H1 (cell line): Measurements from ENCODE around the gene DIDO1. TPM values are rescaled to one million over a fixed set of nuclear protein-coding genes. Genes with fewer than 3 reads are reported as not detected.

Experiments used
- CTCF ChIA-PET: fragments of 300-600 bp; sonication (Branson Sonifier 250); formaldehyde crosslinking; loops from one replicate; lab custom pipeline; 2021; ENCODE audit not compliant: partially characterized antibody; lab: Charles Lee
- POLR2A ChIA-PET: fragments of 300-600 bp; sonication (Branson Sonifier 250); formaldehyde crosslinking; loops from one replicate; lab custom pipeline; 2021; ENCODE audit warnings: inconsistent platforms; ENCODE audit not compliant: partially characterized antibody; lab: Charles Lee
- DNase-seq, 2 experiments: peaks; one replicate each; pipeline versions ENCODE4 v3.0.0 to v3.0.0-alpha.2; 2010 to 2022; ENCODE audit warnings: low spot score in 2 of 2, low read depth in 1 of 2, mixed read lengths in 1 of 2
- FAIRE-seq: peaks from 2 replicates; lab custom pipeline; 2011; peaks lifted over from hg19 to GRCh38; lab: Jason Lieb, UNC
- H2AFZ ChIP-seq: 2 replicates; pipeline ENCODE4 v1.8.1; 2012; ENCODE audit warnings: low read length, inconsistent platforms
- H2AK5ac ChIP-seq: 2 replicates; pipeline ENCODE4 v1.6.1; 2013; ENCODE audit warnings: low read depth, low read length
- H2BK120ac ChIP-seq: replicated peaks from 2 replicates; pipeline ENCODE3; 2013; ENCODE audit warnings: low read depth, low read length, inconsistent platforms
- H2BK12ac ChIP-seq: 2 replicates; pipeline ENCODE4 v1.6.1; 2013; ENCODE audit warnings: low read depth, low read length
- H2BK15ac ChIP-seq: 2 replicates; pipeline ENCODE4 v1.6.1; 2013; ENCODE audit warnings: low read length
- H2BK20ac ChIP-seq: 2 replicates; pipeline ENCODE4 v1.6.1; 2013; ENCODE audit warnings: low read length
- H2BK5ac ChIP-seq: 2 replicates; pipeline ENCODE4 v1.6.1; 2013; ENCODE audit warnings: low read depth, low read length
- H3K14ac ChIP-seq: 2 replicates; pipeline ENCODE4 v1.6.1; 2013; ENCODE audit warnings: inconsistent platforms; ENCODE audit not compliant: insufficient read length
- H3K18ac ChIP-seq: 2 replicates; pipeline ENCODE4 v1.6.1; 2013; ENCODE audit warnings: low read length; ENCODE audit errors: extremely low read depth
- H3K23ac ChIP-seq: 2 replicates; pipeline ENCODE4 v1.6.1; 2013; ENCODE audit warnings: inconsistent platforms; ENCODE audit not compliant: insufficient read length
- H3K23me2 ChIP-seq: 2 replicates; pipeline ENCODE4 v1.6.1; 2013; ENCODE audit warnings: low read depth, low read length
- H3K27ac ChIP-seq: 2 replicates; pipeline ENCODE4 v1.6.1; 2011; ENCODE audit warnings: low read depth, low read length, inconsistent platforms
- H3K27me3 ChIP-seq, 4 experiments: replicated peaks in 1 of 4; 1 replicate in 1 of 4; 2 replicates in 3 of 4; pipeline versions ENCODE4 v1.6.1 to v1.8.1; 2011 to 2013; ENCODE audit warnings: low read length in 3 of 4, mild to moderate bottlenecking in 3 of 4, inconsistent platforms in 2 of 4, mixed read lengths in 2 of 4, moderate library complexity in 1 of 4; ENCODE audit not compliant: control insufficient read depth in 3 of 4, insufficient read depth in 3 of 4; ENCODE audit errors: extremely low read depth in 1 of 4
- H3K36me3 ChIP-seq, 4 experiments: 2 replicates each; pipeline versions ENCODE4 v1.6.1 to v1.8.1; 2011 to 2013; ENCODE audit warnings: mild to moderate bottlenecking in 4 of 4, low read length in 3 of 4, moderate library complexity in 2 of 4, control low read depth in 1 of 4, inconsistent platforms in 1 of 4; ENCODE audit not compliant: insufficient read depth in 4 of 4, control insufficient read depth in 2 of 4
- H3K4ac ChIP-seq: replicated peaks from 2 replicates; pipeline ENCODE3; 2013; ENCODE audit warnings: low read length, low read depth, mixed read lengths, inconsistent platforms; ENCODE audit not compliant: insufficient read length
- H3K4me1 ChIP-seq, 4 experiments: replicated peaks in 1 of 4; 1 replicate in 1 of 4; 2 replicates in 3 of 4; pipeline versions ENCODE4 v1.6.1 to v1.8.1; 2011 to 2013; ENCODE audit warnings: low read length in 3 of 4, inconsistent platforms in 2 of 4, mixed read lengths in 1 of 4; ENCODE audit not compliant: insufficient read depth in 4 of 4, control insufficient read depth in 3 of 4
- H3K4me2 ChIP-seq, 2 experiments: 2 replicates each; pipeline versions ENCODE4 v1.6.1 to v1.8.1; 2011 to 2013; ENCODE audit warnings: low read depth in 2 of 2, low read length in 2 of 2, control low read depth in 1 of 2, inconsistent platforms in 1 of 2, mild to moderate bottlenecking in 1 of 2; ENCODE audit not compliant: insufficient read depth in 1 of 2
- H3K4me3 ChIP-seq, 4 experiments: fragments of 200-600, 300-600 bp in 1 of 4; sonication (generic), shearing (Covaris generic), sonication (Bioruptor Twin) in 1 of 4; 2 replicates each; pipeline versions ENCODE4 v1.5.1 to v1.8.1; 2011 to 2016; ENCODE audit warnings: low read length in 4 of 4, low read depth in 3 of 4, control low read depth in 2 of 4, inconsistent platforms in 2 of 4, mild to moderate bottlenecking in 2 of 4, mixed read lengths in 1 of 4, moderate library complexity in 1 of 4; ENCODE audit not compliant: insufficient read depth in 2 of 4; ENCODE audit errors: extremely low read depth in 1 of 4
- H3K56ac ChIP-seq: replicated peaks from 2 replicates; pipeline ENCODE3; 2013; ENCODE audit warnings: low read depth, mild to moderate bottlenecking, mixed read lengths, low read length, inconsistent platforms; ENCODE audit not compliant: insufficient read length
- H3K79me1 ChIP-seq: 2 replicates; pipeline ENCODE4 v1.6.1; 2013; ENCODE audit warnings: low read depth, low read length, control low read depth
- H3K79me2 ChIP-seq, 2 experiments: 2 replicates each; pipeline versions ENCODE4 v1.6.1 to v1.8.1; 2012 to 2013; ENCODE audit warnings: low read length in 2 of 2, mild to moderate bottlenecking in 2 of 2, inconsistent platforms in 1 of 2; ENCODE audit not compliant: insufficient read depth in 2 of 2, control insufficient read depth in 1 of 2
- H3K9ac ChIP-seq, 4 experiments: replicated peaks in 1 of 4; 1 replicate in 1 of 4; 2 replicates in 3 of 4; pipeline versions ENCODE4 v1.6.1 to v1.8.1; 2011 to 2013; ENCODE audit warnings: low read depth in 3 of 4, low read length in 3 of 4, control low read depth in 2 of 4, mild to moderate bottlenecking in 2 of 4, moderate library complexity in 2 of 4, inconsistent platforms in 1 of 4; ENCODE audit errors: extremely low read depth in 1 of 4
- H3K9me3 ChIP-seq, 2 experiments: 2 replicates each; pipeline versions ENCODE4 v1.6.1 to v1.8.1; 2012 to 2013; ENCODE audit warnings: mild to moderate bottlenecking in 2 of 2, moderate library complexity in 2 of 2, control low read depth in 1 of 2, inconsistent platforms in 1 of 2, low read depth in 1 of 2, low read length in 1 of 2, mixed read lengths in 1 of 2; ENCODE audit not compliant: insufficient read depth in 2 of 2
- H4K20me1 ChIP-seq, 2 experiments: replicated peaks in 1 of 2; 2 replicates each; pipeline versions ENCODE3 to v1.8.1; 2011 to 2013; ENCODE audit warnings: inconsistent platforms in 2 of 2, low read length in 2 of 2, mild to moderate bottlenecking in 1 of 2; ENCODE audit not compliant: insufficient read depth in 2 of 2, control insufficient read depth in 1 of 2
- H4K5ac ChIP-seq: 2 replicates; pipeline ENCODE4 v1.6.1; 2013; ENCODE audit warnings: low read length, low read depth, mixed read lengths, inconsistent platforms; ENCODE audit not compliant: insufficient read length
- H4K8ac ChIP-seq: 2 replicates; pipeline ENCODE4 v1.8.0; 2013; ENCODE audit warnings: mild to moderate bottlenecking, moderate library complexity, low read length, inconsistent platforms; ENCODE audit not compliant: insufficient read depth; ENCODE audit errors: extremely low read depth
- H4K91ac ChIP-seq: replicated peaks from 2 replicates; pipeline ENCODE3; 2013; ENCODE audit warnings: low read length, mixed read lengths, inconsistent platforms; ENCODE audit not compliant: insufficient read length
- CBX8 ChIP-seq: fragments of 300-800, 300-1000 bp; sonication (generic); IDR thresholded peaks from 2 replicates; pipeline ENCODE4 v1.7.1; 2016; ENCODE audit warnings: low read depth, low read length, borderline replicate concordance
- JUN ChIP-seq: IDR thresholded peaks from 2 replicates; pipeline ENCODE4 v1.6.1; 2011; ENCODE audit warnings: low read depth, mild to moderate bottlenecking, improper control_type of control experiment, low read length
- WGBS, 2 experiments: shearing (Covaris generic) in 1 of 2; methylation state at CpG; one replicate each; pipeline versions ENCODE4 v1.1.6 to v1.1.7; 2013 to 2015; ENCODE audit warnings: low lambda C conversion rate in 2 of 2, mixed read lengths in 2 of 2, inconsistent platforms in 1 of 2, low coverage in 1 of 2, missing lambda C conversion rate in 1 of 2; ENCODE audit not compliant: insufficient replicate concordance in 2 of 2, insufficient coverage in 1 of 2, insufficient read length in 1 of 2; ENCODE audit errors: extremely low coverage in 1 of 2, missing lambda C conversion rate in 1 of 2; 5-methylcytosine and 5-hydroxymethylcytosine counted together
- polyA plus RNA-seq, 7 experiments: library from polyadenylated mRNA; depleted of rRNA in 3 of 7; stranded (reverse) in 5 of 7; unstranded in 2 of 7; fragments of >200 nt in 5 of 7; fragments of 200-250 nt in 2 of 7; gene quantifications; 1 replicate in 5 of 7; 2 replicates in 1 of 7; 4 replicates in 1 of 7; pipeline versions ENCODE4 v1.2.1 to v1.2.3, GENCODE V29; 2011 to 2013; ENCODE audit warnings: missing spikeins in 2 of 7, mixed read lengths in 2 of 7
- total RNA-seq: library from RNA; stranded (reverse); fragmentation: NEBNext Ultra II Directional; extraction: Animal tissue kit (Norgen Biotek cat#: 25700); gene quantifications from 2 replicates; pipeline ENCODE4 v1.2.1, GENCODE V29; 2021

Gene DIDO1
- total and polyA plus RNA-seq, 2 of the 8 experiments (the other 6 are each of a cell fraction or from before 2014, with no cell fraction given), result 53.6 to 82.8 TPM

DNA sequence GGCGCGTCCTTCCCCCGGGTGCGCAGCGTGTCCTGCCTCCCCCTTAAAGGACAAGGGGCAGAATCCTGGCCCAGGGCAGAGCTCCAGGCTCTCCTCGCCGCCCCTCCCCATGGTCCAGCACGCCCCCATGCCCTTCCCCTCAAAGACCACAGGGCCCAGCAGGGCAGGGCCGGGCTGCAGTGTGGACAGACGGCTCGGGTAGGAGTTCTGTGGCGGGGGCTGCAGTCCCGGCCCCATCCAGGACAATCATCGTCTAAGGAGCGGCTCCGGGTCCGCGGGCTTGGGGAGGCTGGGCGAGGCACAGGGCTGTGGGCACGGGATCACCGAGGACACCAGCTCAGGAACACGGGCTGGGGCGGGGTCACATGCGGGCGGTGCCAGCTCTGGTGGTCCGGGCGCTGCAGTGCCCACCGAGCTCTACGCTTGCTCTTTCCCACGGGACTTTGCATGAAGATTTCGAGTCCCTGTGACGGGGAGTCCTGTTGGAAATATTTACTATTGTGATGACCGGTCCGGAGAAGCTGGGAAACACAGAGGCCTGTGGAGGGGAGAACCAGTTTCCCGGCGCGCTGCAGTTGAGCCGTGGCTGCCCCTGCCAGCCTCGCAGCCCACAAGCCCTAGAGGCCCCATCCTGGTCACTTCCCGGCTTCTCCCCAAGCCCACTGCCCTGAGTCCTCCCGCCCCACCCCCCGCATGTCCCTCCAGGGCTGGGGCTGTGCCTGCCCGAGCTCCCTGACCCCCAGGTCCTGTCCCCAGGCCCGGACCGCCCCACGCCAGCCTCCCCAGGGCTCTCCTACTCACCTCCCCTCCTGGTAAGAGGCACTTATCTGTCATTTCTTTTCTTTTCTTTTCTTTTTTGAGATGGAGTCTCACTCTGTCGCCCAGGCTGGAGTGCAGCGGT, 46.8 kb upstream of the DIDO1 start:
- Histone ChIP-seq H3K27me3 (peaks cover 8 to 37% (median 23%) of the 10 kb centered on the region in 4 experiments), H3K4ac (no peak overlapping the region), H3K36me3 (no peaks in the 10 kb centered on the region), H3K27ac (no peak overlapping the region), H2AK5ac (no peak overlapping the region), H3K4me3 (peak overlapping the region; percentile 13 to 55 (median 24); a peak in 6 of 8 replicates), H3K23ac (no peak overlapping the region), H2BK12ac (peak overlapping the region; percentile 90; the same call in 1 of the 2 replicates), H4K20me1 (peaks cover 0 to 9% of the 10 kb centered on the region in 2 experiments), H4K8ac (no peak overlapping the region), H2BK15ac (no peak overlapping the region), H3K4me1 (peaks cover 2 to 20% (median 11%) of the 10 kb centered on the region in 4 experiments), H3K18ac (peak overlapping the region; percentile 60), H2BK20ac (peak overlapping the region; percentile 13; the same call in 1 of the 2 replicates), H3K79me2 (no peaks in the 10 kb centered on the region), H2BK120ac (no peak overlapping the region), H3K23me2 (peaks cover 13% of the 10 kb centered on the region; the same call in 1 of the 2 replicates), H3K56ac (no peak overlapping the region), H4K91ac (peak overlapping the region; percentile 30), H3K14ac (no peak overlapping the region), H2AFZ (no peak overlapping the region), H3K4me2 (peak overlapping the region; percentile 18 to 69), H4K5ac (no peak overlapping the region), H3K9ac (no peak overlapping the region), H2BK5ac (no peak overlapping the region; the same call in 1 of the 2 replicates), H3K9me3 (no peaks in the 10 kb centered on the region), H3K79me1 (no peaks in the 10 kb centered on the region)
- ChIA-PET POLR2A (interaction anchor here (0.8 to 1.8 kb wide), 6 partner anchors 26 to 55 kb away, joined by 3 to 12 read pairs (median 4); partner anchors contain the start of gene BHLHE23), CTCF (interaction anchor here (0.6 to 1.8 kb wide), 33 partner anchors 14 to 379 kb away, joined by 3 to 9 read pairs (median 4); partner anchors contain the start of gene BIRC7)
- WGBS, 2 experiments, result 14% methylated on average over 34 of the region's 48 CpGs; no CpG with 5 or more reads in 1 of the 2 experiments
- FAIRE-seq, result no peak
- no peak for DNase-seq
- TF ChIP-seq CBX8, result no peak
- no peak for TF ChIP-seq JUN
